Astrocyte of the spinal cord (primary cell): ENCODE data around the gene MPP4.

Experiments
- DNase-seq: peaks from one replicate; pipeline ENCODE4 v3.0.0; 2011; ENCODE audit warnings: low read depth, low spot score
- H3K4me3 ChIP-seq: 2 replicates; pipeline ENCODE4 v1.5.1; 2011; ENCODE audit warnings: low read depth, mild to moderate bottlenecking, low read length, moderate library complexity
- in situ Hi-C: cut with HindIII; loops from 2 replicates; pipeline ENCODE4 v1.10.0; 2017; ENCODE audit warnings: low sequenced_read_pairs
- TF ChIP-seq, protein P1 (sequence below): IDR thresholded peaks from 2 replicates; pipeline ENCODE4 v1.5.1; 2012; ENCODE audit warnings: low read depth, mild to moderate bottlenecking, low read length, inconsistent platforms

MPP4 gene

GRCh38 chr2:201664334-201664733 is 34.1 kb downstream of the MPP4 start:
- TF ChIP-seq, protein P1, sequence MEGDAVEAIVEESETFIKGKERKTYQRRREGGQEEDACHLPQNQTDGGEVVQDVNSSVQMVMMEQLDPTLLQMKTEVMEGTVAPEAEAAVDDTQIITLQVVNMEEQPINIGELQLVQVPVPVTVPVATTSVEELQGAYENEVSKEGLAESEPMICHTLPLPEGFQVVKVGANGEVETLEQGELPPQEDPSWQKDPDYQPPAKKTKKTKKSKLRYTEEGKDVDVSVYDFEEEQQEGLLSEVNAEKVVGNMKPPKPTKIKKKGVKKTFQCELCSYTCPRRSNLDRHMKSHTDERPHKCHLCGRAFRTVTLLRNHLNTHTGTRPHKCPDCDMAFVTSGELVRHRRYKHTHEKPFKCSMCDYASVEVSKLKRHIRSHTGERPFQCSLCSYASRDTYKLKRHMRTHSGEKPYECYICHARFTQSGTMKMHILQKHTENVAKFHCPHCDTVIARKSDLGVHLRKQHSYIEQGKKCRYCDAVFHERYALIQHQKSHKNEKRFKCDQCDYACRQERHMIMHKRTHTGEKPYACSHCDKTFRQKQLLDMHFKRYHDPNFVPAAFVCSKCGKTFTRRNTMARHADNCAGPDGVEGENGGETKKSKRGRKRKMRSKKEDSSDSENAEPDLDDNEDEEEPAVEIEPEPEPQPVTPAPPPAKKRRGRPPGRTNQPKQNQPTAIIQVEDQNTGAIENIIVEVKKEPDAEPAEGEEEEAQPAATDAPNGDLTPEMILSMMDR: no peak
- no peak for DNase-seq
- H3K4me3 ChIP-seq: no peak overlapping the region
- in situ Hi-C loops: no loop called here

DNA sequence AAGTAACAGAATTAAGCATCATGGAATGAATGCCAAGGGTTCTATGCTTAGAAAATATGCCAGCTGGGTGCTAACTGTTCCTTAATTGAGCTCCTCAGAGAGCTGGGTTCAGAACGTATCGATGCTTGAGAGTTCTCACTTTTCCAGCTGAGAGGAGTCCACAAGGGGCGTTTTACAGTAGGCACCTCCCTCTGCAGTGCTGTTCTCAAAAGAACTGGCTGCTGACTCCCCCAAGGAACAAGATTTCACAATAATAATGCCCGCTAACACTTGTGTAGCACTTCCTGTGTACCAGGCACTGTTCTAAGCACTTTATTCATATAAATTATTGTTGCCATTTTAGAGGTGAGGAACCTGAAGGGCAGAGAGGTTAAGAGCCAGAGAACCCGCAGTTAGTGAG is 37.1 kb downstream of the MPP4 start:
- no peak for DNase-seq
- TF ChIP-seq, protein P1: no peak
- in situ Hi-C loops: no loop called here
- no peak overlapping the region for H3K4me3 ChIP-seq

DNA sequence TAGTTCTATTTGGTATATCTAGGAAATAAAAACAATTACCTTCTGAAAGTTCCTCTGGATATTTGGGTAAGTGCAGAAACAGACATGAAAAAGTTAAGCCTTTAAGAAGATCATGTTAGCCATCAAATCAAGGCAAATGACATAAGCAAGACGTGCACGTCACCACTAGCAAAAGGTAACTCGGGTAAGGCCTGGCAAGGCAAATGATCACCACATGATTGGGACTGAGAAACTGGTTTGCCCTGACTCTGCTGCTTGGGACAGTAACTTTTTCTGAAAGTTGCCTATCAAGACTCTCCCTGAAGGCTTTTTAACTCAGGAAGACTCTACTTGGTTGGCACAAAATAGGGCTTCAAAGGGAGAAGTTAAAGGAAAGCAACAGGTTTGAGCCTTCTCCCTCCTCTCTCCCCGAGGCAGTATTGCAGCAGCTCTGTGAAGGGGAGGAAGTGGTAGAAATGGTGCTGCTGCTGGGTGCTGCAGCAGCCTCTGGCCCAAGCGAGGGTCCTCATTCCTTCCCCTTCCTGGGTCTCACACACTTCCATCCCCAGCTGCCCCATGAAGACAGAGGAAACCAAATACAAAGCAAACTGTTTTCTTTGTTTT is 38.0 kb downstream of the MPP4 start:
- DNase-seq: no peak
- in situ Hi-C loops: no loop called here

GRCh38 chr2:201656740-201657139 is 41.7 kb downstream of the MPP4 start:
- no peak for DNase-seq
- no peak overlapping the region for H3K4me3 ChIP-seq
- TF ChIP-seq, protein P1: no peak
- in situ Hi-C loops: no loop called here

More for the DNA sequence above, 38.0 kb downstream of the MPP4 start:
- no peak overlapping the region for H3K4me3 ChIP-seq
- TF ChIP-seq, protein P1: no peak

DNA sequence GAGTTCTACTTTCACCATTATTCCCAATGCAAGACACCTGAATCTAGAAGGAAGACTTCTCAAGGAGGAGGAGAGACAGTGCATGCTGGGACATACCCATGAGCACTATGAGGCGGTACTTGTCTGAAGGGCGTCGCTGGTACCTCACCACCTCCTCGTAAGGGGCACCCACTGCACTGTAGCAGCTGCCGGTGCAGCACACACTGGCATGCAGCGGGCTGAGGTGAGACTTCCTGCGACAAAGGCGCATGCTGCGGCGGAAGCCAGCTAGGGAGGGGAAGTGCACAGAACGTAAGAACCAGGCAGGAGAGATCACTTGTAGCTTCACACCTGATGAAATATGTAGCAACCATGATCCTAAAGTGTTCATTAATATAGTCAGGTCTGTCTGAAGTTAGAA is 42.3 kb downstream of the MPP4 start:
- in situ Hi-C loops: no loop called here
- DNase-seq: no peak
- TF ChIP-seq, protein P1: no peak
- no peak overlapping the region for H3K4me3 ChIP-seq

- H3K4me3 ChIP-seq: no peak overlapping the region
- in situ Hi-C loops: no loop called here
- TF ChIP-seq, protein P1: no peak
- DNase-seq: peak; percentile 74
Observed at GRCh38 chr2:201654616-201655384, 43.6 kb downstream of the MPP4 start.
